Pancreas (tissue), 10 donors: ENCODE measurements around the gene SLC13A3. TPM values are rescaled to one million over a fixed set of nuclear protein-coding genes. Genes with fewer than 3 reads are reported as not detected.
"Not testable (repeated sequence)": the region's sequence is repeated elsewhere in the genome, so short reads cannot be mapped to it uniquely, and the experiment has no call there.

Experiments
- ATAC-seq, 4 donors: fragments of 200-7000 bp; cut with Tn5 transposase; one replicate each; pipeline versions ENCODE4 v1.8.0 to v1.9.1; 2020; ENCODE audit warnings: mild to moderate bottlenecking in 4 of 4, moderate library complexity in 4 of 4
- DNase-seq, 6 donors: peaks; one replicate each; pipeline ENCODE4 v3.0.0-alpha.2; 2020
- FAIRE-seq: peaks from 2 replicates; lab custom pipeline; 2012; peaks lifted over from hg19 to GRCh38; lab: Jason Lieb, UNC
- H3K27ac ChIP-seq, 4 donors: fragments of 200-600 bp; sonication (generic); 1 replicate in 3 of 4; 2 replicates in 1 of 4; pipeline versions ENCODE4 v1.5.0 to v1.8.0; 2020
- H3K27me3 ChIP-seq, 4 donors: fragments of 200-600 bp; one replicate each; pipeline ENCODE4 v1.8.0; 2021
- H3K36me3 ChIP-seq, 3 donors: fragments of 200-600 bp; sonication (generic) in 1 of 3; one replicate each; pipeline versions ENCODE4 v1.5.0 to v1.8.0; 2020 to 2021
- H3K4me1 ChIP-seq, 3 donors: fragments of 200-600 bp; one replicate each; pipeline ENCODE4 v1.8.0; 2021
- H3K4me3 ChIP-seq, 4 donors: fragments of 200-600 bp; sonication (generic) in 2 of 4; one replicate each; pipeline versions ENCODE4 v1.5.0 to v1.8.0; 2020 to 2021
- H3K9me3 ChIP-seq, 4 donors: fragments of 200-600 bp; one replicate each; pipeline ENCODE4 v1.8.0; 2021
- CTCF ChIP-seq, 4 donors: fragments of 200-600 bp; sonication (generic) in 3 of 4; IDR thresholded peaks; one replicate each; pipeline versions ENCODE4 v1.5.0 to v1.8.0; 2021; ENCODE audit warnings: antibody characterized with exemption in 4 of 4
- WGBS, 2 donors: extraction: QIAGEN DNeasy Blood & Tissue Kit; methylation state at CpG; one replicate each; pipeline ENCODE4 v1.1.7; 2013; 5-methylcytosine and 5-hydroxymethylcytosine counted together
- intact Hi-C, 3 donors: fragments of 100-400 bp; cut with DNase I; formaldehyde crosslinking; loops; one replicate each; pipeline versions ENCODE4 v1.11.1 to v1.14.2; 2022
- polyA plus RNA-seq, 2 donors: library from polyadenylated mRNA; stranded (reverse); fragments of 200-250 nt; gene quantifications; one replicate each; pipeline ENCODE4 v1.2.3, GENCODE V29; 2013
- total RNA-seq, 6 donors: library from RNA; stranded (reverse); fragmentation: NEBNext Ultra II Directional in 4 of 6; extraction: Animal tissue kit (Norgen Biotek cat#: 25700) in 4 of 6; gene quantifications; one replicate each; pipeline versions ENCODE4 v1.2.1 to v1.2.4, GENCODE V29; 2021 to 2023
- donor health status: healthy with polysubstance abuse.
- donor health status: DM: no; HTN: no; CAD: no; lungs with moderate emphysema.
- donor health status: DM: no; HTN: no; CAD: no.
- donor health status: control.
- donor health status: control.
- donor health status: Bipolar disorder and iron deficiency.
- donor health status: DM: yes; HTN: yes; CAD: no.
- donor health status: DM: no; HTN: no; CAD: no.
- donor health status: DM: no; HTN: no; CAD: no.
- donor health status: DM: yes; HTN: yes; CAD: no.

SLC13A3 gene
- total and polyA plus RNA-seq, 8 donors = 0.68 to 7.8 (median 4.7) TPM

- FAIRE-seq = no peak
- Histone ChIP-seq H3K4me3 (no peak overlapping the region), H3K36me3 (no peaks in the 10 kb centered on the region), H3K27ac (no peak overlapping the region), H3K27me3 (no peaks in the 10 kb centered on the region), H3K4me1 (peaks cover 3 to 11% (median 8%) of the 10 kb centered on the region in 3 donors), H3K9me3 (no peaks in the 10 kb centered on the region)
- TF ChIP-seq CTCF (IDR thresholded peaks at IDR 0.05) = peak; percentile 59 to 85 (median 76)
- DNase-seq = peak in 5 of 6 donors; percentile 40 to 74 (median 51)
- peak in 3 of 4 donors; percentile 52 to 66 (median 53) for ATAC-seq
- 49 to 50% methylated on average over 14 of the region's 14 CpGs for WGBS, 2 donors
- intact Hi-C loops = loop anchor here in 1 of 3 donors (10.0 kb wide), 1 partner anchor 126 kb away; the partner anchor contains the start of gene OCSTAMP
These were observed 30.0 kb upstream of the SLC13A3 start for GRCh38 chr20:46681032-46681854.

- 88 to 100% methylated on average over 2 of the region's 2 CpGs for WGBS, 2 donors
- Histone ChIP-seq H3K4me3 (no peak overlapping the region), H3K9me3 (no peaks in the 10 kb centered on the region), H3K27me3 (no peaks in the 10 kb centered on the region), H3K4me1 (peaks cover 3 to 11% (median 8%) of the 10 kb centered on the region in 3 donors), H3K27ac (no peak overlapping the region), H3K36me3 (no peaks in the 10 kb centered on the region)
- DNase-seq = no peak
- intact Hi-C loops = loop anchor here in 1 of 3 donors (10.0 kb wide), 1 partner anchor 126 kb away; the partner anchor contains the start of gene OCSTAMP
- TF ChIP-seq CTCF (IDR thresholded peaks at IDR 0.05) = no peak
- no peak for FAIRE-seq
- ATAC-seq = no peak
These were observed 29.4 kb upstream of the SLC13A3 start for GRCh38 chr20:46680684-46681031.

GRCh38 chr20:46678516-46678915, 27.3 kb upstream of the SLC13A3 start:
- peaks cover 3 to 8% (median 8%) of the 10 kb centered on the region in 3 donors for H3K4me1 ChIP-seq
- FAIRE-seq = no peak
- no peaks in the 10 kb centered on the region for H3K36me3 ChIP-seq
- no peak for TF ChIP-seq CTCF (IDR thresholded peaks at IDR 0.05)
- whole genome bisulfite sequencing, 2 donors = 79 to 88% methylated on average over 4 of the region's 4 CpGs
- H3K4me3 ChIP-seq = no peak overlapping the region
- intact Hi-C loops = no loop called here
- ATAC-seq = no peak
- H3K9me3 ChIP-seq = no peaks in the 10 kb centered on the region
- DNase-seq = no peak
- no peak overlapping the region for H3K27ac ChIP-seq
- no peaks in the 10 kb centered on the region for H3K27me3 ChIP-seq

- Histone ChIP-seq H3K27me3 (no peaks in the 10 kb centered on the region), H3K36me3 (no peaks in the 10 kb centered on the region), H3K4me3 (no peak overlapping the region), H3K4me1 (peaks cover 0 to 3% (median 3%) of the 10 kb centered on the region in 3 donors), H3K9me3 (no peaks in the 10 kb centered on the region), H3K27ac (no peak overlapping the region)
- DNase-seq (no peak), ATAC-seq (no peak), FAIRE-seq (no peak)
- intact Hi-C loops = no loop called here
- 89 to 93% methylated on average over 5 of the region's 5 CpGs for WGBS, 2 donors
- no peak for TF ChIP-seq CTCF (IDR thresholded peaks at IDR 0.05)
These were observed 26.3 kb upstream of the SLC13A3 start for GRCh38 chr20:46677608-46678007.

DNA sequence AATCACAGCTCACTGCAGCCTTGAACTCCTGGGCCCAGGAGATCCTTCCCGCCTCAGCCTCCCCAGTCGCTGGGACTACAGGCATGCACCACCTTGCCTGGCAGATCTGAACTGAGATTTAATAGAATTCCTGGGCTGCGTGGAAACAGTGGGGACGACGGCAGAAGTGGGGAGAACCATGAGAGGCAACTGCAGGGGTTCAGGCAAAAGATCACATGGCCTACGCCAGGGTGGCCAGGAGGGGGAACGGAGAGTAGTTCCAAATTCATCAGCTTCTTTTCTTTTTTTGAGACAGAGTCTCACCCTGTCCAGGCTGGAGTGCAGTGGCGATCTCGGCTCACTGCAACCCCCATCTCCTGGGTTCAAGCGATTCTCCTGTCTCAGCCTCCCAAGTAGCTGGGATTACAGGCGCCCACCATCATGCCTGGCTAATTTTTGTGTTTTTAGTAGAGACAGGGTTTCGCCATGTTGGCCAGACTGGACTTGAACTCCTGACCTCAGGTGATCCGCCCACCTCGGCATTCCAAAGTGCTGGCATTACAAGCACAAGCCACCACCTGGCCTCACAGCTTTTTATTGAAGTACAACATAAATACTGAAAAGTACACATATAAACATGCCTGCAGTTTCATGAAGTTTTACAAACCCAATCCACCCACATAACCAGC, 25.5 kb upstream of the SLC13A3 start:
- ATAC-seq, DNase-seq, FAIRE-seq, H3K4me3 ChIP-seq, H3K27ac ChIP-seq, H3K27me3 ChIP-seq, H3K4me1 ChIP-seq, H3K36me3 ChIP-seq, H3K9me3 ChIP-seq, intact Hi-C loops: not testable (repeated sequence)
- 92% methylated on average over 11 to 13 of the region's 14 CpGs for WGBS, 2 donors
